Progenitor cell of endocrine pancreas (in vitro differentiated cells): ENCODE results near the gene RRM1. TPM values are rescaled to one million over a fixed set of nuclear protein-coding genes. Genes with fewer than 3 reads are reported as not detected.

Experiments used
- DNase-seq: peaks from one replicate; pipeline ENCODE4 v3.0.0; 2021; ENCODE audit warnings: low spot score; ENCODE audit not compliant: unreplicated experiment
- H3K27ac Mint-ChIP-seq: 2 replicates; pipeline ENCODE4 v1.8.0; 2021; ENCODE audit warnings: mild to moderate bottlenecking, moderate library complexity, mixed read lengths
- H3K27me3 Mint-ChIP-seq: 2 replicates; pipeline ENCODE4 v1.8.0; 2021; ENCODE audit warnings: mixed read lengths
- H3K36me3 Mint-ChIP-seq: 2 replicates; pipeline ENCODE4 v1.8.0; 2022; ENCODE audit warnings: mixed read lengths; ENCODE audit not compliant: insufficient read depth
- H3K4me1 Mint-ChIP-seq: 2 replicates; pipeline ENCODE4 v1.8.0; 2021; ENCODE audit warnings: low read depth, mixed read lengths
- H3K4me3 Mint-ChIP-seq: 2 replicates; pipeline ENCODE4 v1.8.0; 2021; ENCODE audit warnings: low read depth, mild to moderate bottlenecking, moderate library complexity, mixed read lengths
- H3K9me3 Mint-ChIP-seq: 2 replicates; pipeline ENCODE4 v1.8.0; 2021; ENCODE audit warnings: low read depth, mixed read lengths
- total RNA-seq: library from RNA; stranded (reverse); gene quantifications from 2 replicates; pipeline ENCODE4 v1.2.1, GENCODE V29; 2021
- TF ChIP-seq, protein P1 (sequence below): fragments of 200-600 bp; sonication (generic); IDR thresholded peaks from one replicate; pipeline ENCODE4 v1.5.0; 2021; ENCODE audit warnings: antibody characterized with exemption, mild to moderate bottlenecking; ENCODE audit not compliant: unreplicated experiment

Gene RRM1
- total RNA-seq, 1 donor from 2014 or later, result 76.4 TPM

DNA sequence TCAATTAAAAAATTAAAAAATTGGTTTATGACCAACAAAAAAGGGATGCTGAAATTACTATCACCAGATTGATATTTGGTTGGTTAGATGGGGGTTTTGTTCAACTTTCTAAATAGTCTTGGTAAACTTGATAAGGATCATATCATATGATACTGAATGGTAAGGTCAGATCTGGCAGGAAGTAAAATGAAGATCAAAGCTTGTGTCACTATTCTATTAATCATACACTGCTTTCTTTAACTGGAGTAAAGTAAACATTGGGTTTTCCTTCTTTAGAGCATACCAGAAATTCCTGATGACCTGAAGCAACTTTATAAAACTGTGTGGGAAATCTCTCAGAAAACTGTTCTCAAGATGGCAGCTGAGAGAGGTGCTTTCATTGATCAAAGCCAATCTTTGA is 40.2 kb downstream of the RRM1 start:
- Mint-ChIP-seq H3K4me3 (no peak overlapping the region), H3K36me3 (peaks cover 36% of the 10 kb centered on the region), H3K27ac (no peak overlapping the region), H3K4me1 (no peaks in the 10 kb centered on the region), H3K9me3 (peaks cover 12% of the 10 kb centered on the region), H3K27me3 (no peaks in the 10 kb centered on the region)
- TF ChIP-seq, protein P1, sequence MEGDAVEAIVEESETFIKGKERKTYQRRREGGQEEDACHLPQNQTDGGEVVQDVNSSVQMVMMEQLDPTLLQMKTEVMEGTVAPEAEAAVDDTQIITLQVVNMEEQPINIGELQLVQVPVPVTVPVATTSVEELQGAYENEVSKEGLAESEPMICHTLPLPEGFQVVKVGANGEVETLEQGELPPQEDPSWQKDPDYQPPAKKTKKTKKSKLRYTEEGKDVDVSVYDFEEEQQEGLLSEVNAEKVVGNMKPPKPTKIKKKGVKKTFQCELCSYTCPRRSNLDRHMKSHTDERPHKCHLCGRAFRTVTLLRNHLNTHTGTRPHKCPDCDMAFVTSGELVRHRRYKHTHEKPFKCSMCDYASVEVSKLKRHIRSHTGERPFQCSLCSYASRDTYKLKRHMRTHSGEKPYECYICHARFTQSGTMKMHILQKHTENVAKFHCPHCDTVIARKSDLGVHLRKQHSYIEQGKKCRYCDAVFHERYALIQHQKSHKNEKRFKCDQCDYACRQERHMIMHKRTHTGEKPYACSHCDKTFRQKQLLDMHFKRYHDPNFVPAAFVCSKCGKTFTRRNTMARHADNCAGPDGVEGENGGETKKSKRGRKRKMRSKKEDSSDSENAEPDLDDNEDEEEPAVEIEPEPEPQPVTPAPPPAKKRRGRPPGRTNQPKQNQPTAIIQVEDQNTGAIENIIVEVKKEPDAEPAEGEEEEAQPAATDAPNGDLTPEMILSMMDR, result no peak
- no peak for DNase-seq

DNA sequence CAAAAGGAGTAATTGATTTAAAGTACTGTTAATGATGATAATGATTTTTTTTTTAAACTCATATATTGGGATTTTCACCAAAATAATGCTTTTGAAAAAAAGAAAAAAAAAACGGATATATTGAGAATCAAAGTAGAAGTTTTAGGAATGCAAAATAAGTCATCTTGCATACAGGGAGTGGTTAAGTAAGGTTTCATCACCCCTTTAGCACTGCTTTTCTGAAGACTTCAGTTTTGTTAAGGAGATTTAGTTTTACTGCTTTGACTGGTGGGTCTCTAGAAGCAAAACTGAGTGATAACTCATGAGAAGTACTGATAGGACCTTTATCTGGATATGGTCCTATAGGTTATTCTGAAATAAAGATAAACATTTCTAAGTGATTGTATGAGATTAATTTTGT is 43.9 kb downstream of the RRM1 start:
- Mint-ChIP-seq H3K4me3 (no peak overlapping the region), H3K36me3 (peaks cover 52% of the 10 kb centered on the region), H3K27ac (no peak overlapping the region), H3K4me1 (no peaks in the 10 kb centered on the region), H3K27me3 (no peaks in the 10 kb centered on the region), H3K9me3 (peaks cover 23% of the 10 kb centered on the region)
- TF ChIP-seq, protein P1, result no peak
- DNase-seq, result no peak

DNA sequence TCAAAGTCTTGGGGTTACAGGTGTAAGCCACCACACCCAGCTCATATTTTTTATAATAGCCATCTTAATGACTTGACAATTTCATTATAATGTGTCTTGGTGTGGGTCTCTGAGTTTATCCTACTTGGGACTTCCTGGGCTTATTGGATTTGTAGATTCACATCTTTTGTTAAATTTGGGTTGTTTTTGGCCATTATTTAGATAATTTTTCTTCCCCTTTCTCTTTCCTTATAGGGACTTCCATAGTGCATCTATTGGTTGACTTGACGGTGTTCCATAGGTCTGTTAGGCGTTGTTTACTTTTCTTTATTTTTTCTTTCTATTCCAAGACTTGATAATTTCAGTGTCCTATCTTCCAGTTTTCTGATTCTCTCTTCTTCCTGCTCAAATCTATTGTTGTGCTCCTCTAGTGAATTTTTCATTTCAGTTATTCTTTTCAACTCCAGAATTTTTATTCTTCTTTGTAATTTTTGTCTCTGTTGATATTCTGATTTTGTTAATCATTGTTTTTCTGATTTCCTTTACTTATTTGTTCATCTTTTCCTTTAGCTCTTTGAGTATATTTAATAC is 45.6 kb downstream of the RRM1 start:
- peaks cover 23% of the 10 kb centered on the region for H3K9me3 Mint-ChIP-seq
- no peaks in the 10 kb centered on the region for H3K4me1 Mint-ChIP-seq
- no peaks in the 10 kb centered on the region for H3K27me3 Mint-ChIP-seq
- H3K4me3 Mint-ChIP-seq, result no peak overlapping the region
- DNase-seq, result no peak
- H3K27ac Mint-ChIP-seq, result no peak overlapping the region
- TF ChIP-seq, protein P1, result no peak
- H3K36me3 Mint-ChIP-seq, result peaks cover 47% of the 10 kb centered on the region

DNA sequence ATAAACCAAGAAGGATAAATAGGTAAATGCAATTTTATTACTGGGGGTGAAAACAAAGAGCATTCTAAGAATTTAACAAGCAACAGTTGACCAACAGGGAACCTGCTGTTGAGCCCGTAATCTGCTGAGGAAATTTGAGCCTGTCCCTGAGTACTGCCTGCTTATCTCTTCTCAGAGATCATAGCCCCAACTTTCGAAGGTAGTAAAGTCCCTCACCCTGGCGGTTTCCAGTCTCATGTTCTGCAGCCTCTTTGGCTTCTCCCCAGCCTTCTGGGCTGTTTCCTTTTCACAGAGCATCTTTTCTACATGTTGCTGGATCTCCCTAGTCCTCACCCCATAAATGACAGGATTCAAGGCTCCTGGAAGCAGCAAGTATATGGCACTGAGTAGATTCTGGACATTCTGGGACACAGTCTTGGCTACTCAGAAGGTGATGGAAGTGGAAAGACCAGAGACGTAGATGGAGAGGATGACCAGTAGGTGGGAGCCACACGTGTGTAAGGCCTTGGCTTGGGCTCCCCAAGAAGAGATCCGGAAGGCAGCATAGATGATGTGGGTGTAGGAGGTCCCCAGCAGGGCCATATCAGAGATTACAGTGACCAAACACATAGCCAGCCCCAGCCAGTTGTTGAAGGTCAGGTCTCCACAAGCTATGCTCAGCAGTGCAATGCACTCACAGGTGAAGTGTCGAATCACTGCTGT is 51.6 kb downstream of the RRM1 start:
- no peak overlapping the region for H3K4me3 Mint-ChIP-seq
- peak overlapping the region; percentile 15 for H3K27ac Mint-ChIP-seq
- no peak for DNase-seq
- no peaks in the 10 kb centered on the region for H3K27me3 Mint-ChIP-seq
- no peaks in the 10 kb centered on the region for H3K4me1 Mint-ChIP-seq
- no peaks in the 10 kb centered on the region for H3K9me3 Mint-ChIP-seq
- TF ChIP-seq, protein P1, result no peak
- peaks cover 7% of the 10 kb centered on the region for H3K36me3 Mint-ChIP-seq

DNA sequence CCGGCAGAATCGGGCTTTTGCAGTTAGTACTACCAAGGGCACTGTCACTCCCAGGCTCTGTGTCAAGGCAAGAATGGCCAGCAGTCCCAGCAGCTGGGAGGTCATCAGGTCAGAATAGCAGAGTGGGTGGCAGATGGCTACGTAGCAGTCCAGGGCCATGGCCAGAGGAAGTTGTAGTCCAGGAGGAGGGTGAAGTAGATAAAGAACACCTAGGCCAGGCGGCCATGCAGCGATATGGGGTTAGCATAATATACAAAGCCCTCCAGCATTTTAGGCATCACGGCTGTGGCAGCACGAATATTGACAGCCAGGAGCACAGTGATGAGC is 52.1 kb downstream of the RRM1 start:
- Mint-ChIP-seq H3K27ac (no peak overlapping the region), H3K4me3 (no peak overlapping the region), H3K9me3 (no peaks in the 10 kb centered on the region), H3K27me3 (no peaks in the 10 kb centered on the region), H3K4me1 (no peaks in the 10 kb centered on the region), H3K36me3 (peaks cover 4% of the 10 kb centered on the region)
- TF ChIP-seq, protein P1, result no peak
- no peak for DNase-seq
